COLO668 (cell line): ENCODE results near the gene ARRDC4.

Experiments
- DNase-seq: peaks from one replicate; lab custom pipeline; 2025; ENCODE audit not compliant: unreplicated experiment; lab: John Stamatoyannopoulos, UW

The ARRDC4 gene

GRCh38 chr15:97960364-97961066 is at the start of gene ARRDC4:
ARRDC4 (plus strand) TSS chr15:97960703; CDS start chr15:97960862, 159 bp downstream.
- DNase-seq: peak; percentile 98

- DNase-seq: no peak
These were observed 45.8 kb upstream of the ARRDC4 start for GRCh38 chr15:97914711-97915110.

DNA sequence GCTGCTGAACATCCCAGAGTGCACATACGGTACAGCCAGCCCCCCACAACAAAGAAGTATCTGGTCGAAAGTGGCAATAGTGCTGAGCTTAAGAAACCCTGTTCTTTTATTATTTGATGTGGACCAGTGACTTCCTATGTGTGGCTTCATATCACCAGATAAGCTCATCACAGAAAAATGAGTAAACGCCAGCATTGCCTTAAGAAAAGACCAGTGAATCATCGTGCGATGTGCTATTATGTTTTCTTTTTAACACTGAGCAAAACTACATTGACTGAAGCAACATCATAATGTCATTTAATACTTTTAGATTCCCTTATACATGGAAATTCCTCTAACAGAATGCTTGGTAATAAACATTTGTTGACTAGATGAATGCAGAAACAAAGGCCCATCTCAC is 45.2 kb upstream of the ARRDC4 start:
- DNase-seq: no peak

DNA sequence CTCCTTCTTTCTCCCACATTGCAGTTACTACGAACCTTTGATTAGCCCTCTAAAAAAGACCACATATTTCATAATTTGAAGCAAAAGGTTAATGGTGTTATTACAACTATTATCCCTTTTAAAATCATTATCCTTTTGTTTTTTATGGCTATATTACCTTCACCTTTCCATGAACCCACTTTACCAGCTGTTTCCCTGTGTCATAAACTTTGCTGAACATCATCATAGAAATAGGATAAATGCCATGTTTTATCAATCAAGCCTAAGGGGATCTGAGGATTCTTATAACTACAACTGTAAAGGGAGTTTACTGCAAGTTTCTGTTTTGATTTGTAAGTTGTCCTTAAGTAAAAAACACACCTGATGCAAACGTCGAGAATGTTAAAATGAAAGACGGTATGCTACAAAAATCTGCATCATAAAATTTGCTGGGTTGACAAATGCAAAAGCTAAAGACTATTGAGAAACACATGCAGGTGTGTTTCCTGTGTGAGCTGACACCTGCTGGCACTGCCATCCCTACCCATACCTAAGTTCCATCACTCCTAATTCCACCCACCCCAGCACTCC is 39.1 kb upstream of the ARRDC4 start:
- DNase-seq: no peak

DNA sequence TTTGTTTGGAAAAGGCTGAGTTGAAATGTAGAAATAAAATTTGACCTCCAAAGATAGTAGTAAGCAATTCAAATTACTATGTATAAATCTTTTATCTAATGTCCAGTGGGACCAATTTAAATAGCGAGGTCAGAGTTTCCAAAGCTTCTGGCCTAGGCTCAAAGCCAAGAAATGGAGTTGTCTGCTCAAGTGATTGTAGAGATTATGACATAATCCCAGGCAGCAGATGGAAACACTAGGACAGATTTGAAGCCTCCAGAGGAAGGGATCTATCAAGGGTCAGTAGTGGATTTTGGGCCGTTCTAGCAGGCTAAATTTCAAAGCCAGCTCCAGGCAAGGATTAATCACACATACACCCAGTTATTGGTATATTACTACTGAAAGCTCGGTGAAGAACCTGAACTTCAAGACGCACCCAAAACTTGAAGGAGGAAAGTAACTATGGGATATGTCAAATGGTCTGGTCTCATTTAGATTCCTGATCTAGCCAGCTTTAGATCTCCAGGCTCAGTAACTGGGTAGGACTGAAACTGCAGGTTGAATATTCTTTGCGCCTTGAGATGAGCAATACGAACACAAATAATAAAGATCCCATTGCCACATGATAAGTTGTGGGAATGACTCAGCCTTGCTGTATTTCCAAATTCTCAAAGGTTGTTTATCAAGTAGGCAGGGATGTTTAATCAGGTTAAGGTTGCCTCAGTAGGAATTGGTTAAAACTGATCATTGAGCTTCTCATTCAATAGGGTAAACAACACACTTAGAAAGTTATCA is 30.9 kb upstream of the ARRDC4 start:
- DNase-seq: no peak

DNA sequence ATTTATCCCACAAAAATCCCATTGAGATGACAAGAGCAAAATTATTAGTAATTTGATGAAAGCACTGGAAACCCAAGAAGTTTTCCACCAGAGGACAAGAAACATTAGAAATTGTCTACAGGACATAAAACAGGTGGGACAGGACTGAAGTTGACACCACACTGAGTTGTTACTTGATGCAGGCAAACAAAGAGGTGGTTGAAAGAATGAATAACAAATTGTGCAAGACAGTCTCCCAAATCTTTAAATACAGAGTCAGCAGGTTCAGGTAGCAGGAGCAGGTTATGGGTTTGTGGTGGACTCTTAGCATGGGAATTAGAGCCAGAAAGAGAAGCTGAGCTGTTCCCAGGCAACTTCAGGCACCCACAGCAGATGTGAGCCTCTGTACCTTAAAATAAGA is 30.3 kb upstream of the ARRDC4 start:
- DNase-seq: no peak

- no peak for DNase-seq
These were observed 29.2 kb upstream of the ARRDC4 start for GRCh38 chr15:97931314-97931713.

DNA sequence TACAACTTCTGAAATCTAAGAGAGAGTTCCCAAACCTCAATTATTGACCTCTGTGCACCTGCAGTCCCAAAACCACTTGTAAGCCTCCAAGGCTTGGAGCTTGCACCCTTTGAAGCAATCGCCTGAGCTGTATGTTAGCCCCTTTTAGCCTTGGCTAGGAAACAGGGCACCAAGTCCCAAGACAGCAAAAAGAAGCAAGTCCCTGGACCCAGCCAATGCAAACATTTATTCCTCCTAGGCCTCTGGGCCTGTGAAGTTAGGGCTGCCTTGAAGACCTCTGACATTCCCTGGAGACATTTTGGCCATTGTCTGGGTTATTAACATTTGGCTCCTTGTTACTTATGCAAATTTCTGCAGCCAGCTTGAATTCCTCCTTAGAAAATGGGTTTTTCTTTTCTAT is 26.9 kb upstream of the ARRDC4 start:
- no peak for DNase-seq

- no peak for DNase-seq
These were observed 19.5 kb upstream of the ARRDC4 start for GRCh38 chr15:97940993-97941392.

DNA sequence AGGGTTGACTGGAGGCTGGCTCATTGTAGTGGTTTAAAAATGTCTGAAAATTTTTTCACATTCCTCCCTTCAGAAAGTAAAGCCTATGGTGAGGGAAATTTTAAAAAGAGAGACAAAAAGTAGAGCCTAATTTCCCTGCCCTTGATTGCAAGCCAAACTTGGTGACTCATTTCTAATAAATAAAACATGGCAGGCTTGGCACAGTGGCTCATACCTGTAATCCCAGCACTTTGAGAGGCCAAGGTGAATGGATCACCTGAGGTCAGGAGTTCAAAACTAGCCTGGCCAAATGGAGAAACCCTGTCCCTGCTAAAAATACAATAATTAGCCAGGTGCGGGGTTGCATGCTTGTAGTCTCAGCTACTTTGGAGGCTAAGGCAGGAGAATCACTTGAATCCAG is 18.9 kb upstream of the ARRDC4 start:
- no peak for DNase-seq

GRCh38 chr15:97944724-97945123 is 15.8 kb upstream of the ARRDC4 start:
- DNase-seq: no peak

DNA sequence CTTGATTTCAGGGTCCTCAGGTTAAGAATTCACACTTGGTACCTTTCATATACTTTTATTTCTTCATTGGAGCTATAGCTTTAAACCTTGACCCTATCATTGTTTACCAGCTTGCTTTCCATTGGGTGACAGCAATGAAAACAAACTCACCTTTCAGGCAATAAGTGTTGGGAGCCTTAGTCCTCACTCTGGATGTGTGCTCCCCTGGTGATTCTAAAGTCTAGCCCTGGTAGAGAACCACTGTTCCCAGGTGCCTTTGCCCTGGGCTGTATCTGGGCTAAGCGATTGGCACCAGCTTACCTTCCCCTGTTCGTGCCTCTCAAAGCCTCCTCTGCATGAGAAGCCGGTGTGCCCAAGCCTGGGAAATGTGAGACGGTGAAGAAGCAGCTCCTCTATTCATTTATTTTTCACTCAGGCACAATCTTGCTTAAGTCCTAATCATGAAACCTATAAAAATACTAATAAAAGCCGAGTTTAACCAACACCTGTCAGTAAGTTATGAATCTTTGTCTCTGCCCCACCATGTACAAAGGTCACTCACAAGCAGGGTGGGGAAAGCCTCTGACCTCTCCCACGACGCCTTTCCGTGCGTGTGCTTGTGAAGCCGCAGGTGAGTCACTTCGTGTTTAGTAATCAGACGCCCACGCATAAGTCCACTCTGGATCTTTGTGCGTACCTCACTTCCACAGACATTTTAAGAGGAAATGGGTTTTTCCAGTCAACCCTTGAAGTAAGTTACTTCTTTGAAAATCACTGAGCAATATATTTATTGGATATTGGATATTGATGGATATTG is 12.8 kb upstream of the ARRDC4 start:
- DNase-seq: no peak

- DNase-seq: no peak
These were observed 7.2 kb upstream of the ARRDC4 start for GRCh38 chr15:97953254-97953653.

GRCh38 chr15:97953748-97954147 is 6.8 kb upstream of the ARRDC4 start:
- DNase-seq: no peak

DNA sequence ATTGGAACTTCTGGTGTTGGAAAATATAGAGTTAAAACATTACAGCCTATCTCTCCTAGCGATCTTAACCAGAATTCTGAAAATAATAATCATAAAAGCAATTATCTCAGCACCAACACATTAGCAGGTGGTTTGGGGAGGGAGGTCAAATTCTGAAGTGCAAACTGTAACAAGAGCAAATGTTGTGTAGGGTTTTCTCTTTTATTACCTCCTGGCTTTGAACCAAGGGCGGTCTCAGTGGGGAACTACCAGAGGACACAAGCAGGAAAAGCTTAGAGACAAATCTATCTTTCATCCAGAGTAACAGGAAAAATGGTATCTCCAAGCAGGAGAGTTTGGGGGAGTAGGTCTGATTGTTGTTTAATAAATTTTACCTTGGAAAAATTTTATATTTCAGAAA is 5.5 kb upstream of the ARRDC4 start:
- no peak for DNase-seq

DNA sequence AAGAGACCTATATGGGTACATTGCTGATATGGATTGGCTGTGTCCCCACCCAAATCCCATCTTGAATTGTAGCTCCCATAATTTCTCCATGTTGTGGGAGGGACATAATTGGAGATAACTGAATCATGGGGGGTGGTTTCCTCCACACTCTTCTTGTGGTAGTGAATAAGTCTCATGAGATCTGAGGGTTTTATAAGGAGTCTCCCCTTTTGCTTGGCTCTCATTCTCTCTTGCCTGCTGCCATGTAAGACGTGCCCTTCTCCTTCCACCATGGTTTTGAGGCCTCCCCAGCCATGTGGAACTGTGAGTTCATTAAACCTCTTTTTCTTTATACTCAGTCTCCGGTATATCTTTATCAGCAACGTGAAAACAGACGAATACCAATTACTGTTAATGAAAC is 5.0 kb upstream of the ARRDC4 start:
- no peak for DNase-seq

- no peak for DNase-seq
These were observed 659 bp upstream of the ARRDC4 start for GRCh38 chr15:97959724-97960363.

DNA sequence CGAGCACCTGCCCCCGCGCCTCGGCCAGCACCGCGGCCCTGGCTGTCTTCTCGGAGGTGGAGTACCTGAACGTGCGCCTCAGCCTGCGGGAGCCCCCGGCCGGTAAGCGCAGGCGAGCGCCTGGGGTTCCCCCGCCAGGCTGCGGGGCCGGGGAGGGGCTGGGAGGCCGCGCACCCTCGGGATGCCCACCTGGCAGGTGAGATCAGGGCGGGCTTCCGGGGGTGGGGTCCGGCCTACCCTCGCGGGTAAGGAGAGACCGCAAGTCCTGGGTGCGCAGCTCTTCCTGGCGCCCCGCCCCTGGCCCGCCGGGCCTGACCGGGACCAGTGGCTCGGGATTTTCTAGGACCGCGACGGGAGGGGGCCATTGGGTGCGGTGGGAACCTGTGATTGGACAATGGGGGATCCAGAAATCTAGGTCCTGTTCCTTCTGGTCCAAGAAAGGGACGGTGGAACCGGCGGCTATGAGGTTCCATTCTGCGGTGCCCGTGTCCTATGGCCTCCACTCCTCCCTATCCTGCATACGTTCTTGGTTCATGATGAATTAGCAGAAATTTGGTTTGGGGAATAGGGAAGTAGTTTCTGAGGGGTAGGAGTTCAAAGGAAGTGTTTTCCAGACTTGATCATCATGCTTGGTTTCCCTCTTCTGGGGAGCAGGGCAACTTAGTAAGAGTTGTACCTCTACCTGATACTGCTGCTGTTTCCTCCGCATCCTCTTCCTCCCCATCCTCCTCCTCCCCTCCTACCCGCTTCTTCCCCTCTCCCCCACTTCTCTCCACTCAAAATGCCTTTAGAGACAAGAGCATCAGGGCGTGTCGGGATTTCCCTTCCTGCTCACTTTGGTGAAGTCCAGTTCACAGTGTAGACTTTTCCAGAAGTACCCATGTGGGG is 808 bp downstream of the ARRDC4 start:
- peak; percentile 72 for DNase-seq

- peak; percentile 6 for DNase-seq
These were observed 1.8 kb downstream of the ARRDC4 start for GRCh38 chr15:97962263-97962662.

- peak; percentile 40 for DNase-seq
These were observed 3.3 kb downstream of the ARRDC4 start for GRCh38 chr15:97963779-97964178.
